Calu3 (cell line): Measurements from ENCODE around the gene STK16. TPM values are rescaled to one million over a fixed set of nuclear protein-coding genes. Genes with fewer than 3 reads are reported as not detected.

Experiments used
- BruUV-seq: library from RNA; stranded (reverse); fragments of 400-500 nt; replicated peaks from 2 replicates; lab custom pipeline; 2021; lab: Mats Ljungman, UMichigan
- CTCF ChIA-PET: fragments of 300-600 bp; sonication (Branson Sonifier 250); formaldehyde crosslinking; loops from one replicate; lab custom pipeline; 2022; ENCODE audit warnings: antibody characterized with exemption; lab: Charles Lee
- DNase-seq: peaks from one replicate; pipeline ENCODE4 v3.0.0; 2022
- H3K27ac Mint-ChIP-seq: one replicate; pipeline ENCODE4 v1.8.0; 2022; ENCODE audit warnings: mixed read lengths; ENCODE audit not compliant: unreplicated experiment
- H3K27me3 Mint-ChIP-seq: one replicate; pipeline ENCODE4 v1.8.0; 2022; ENCODE audit warnings: mixed read lengths; ENCODE audit not compliant: unreplicated experiment
- H3K36me3 Mint-ChIP-seq: one replicate; pipeline ENCODE4 v1.8.0; 2022; ENCODE audit warnings: mild to moderate bottlenecking, moderate library complexity, mixed read lengths; ENCODE audit not compliant: insufficient read depth, unreplicated experiment
- H3K4me1 Mint-ChIP-seq: one replicate; pipeline ENCODE4 v1.8.0; 2022; ENCODE audit warnings: mild to moderate bottlenecking, low read depth, mixed read lengths; ENCODE audit not compliant: unreplicated experiment
- H3K4me3 Mint-ChIP-seq: one replicate; pipeline ENCODE4 v1.8.0; 2022; ENCODE audit warnings: mild to moderate bottlenecking, low read depth, moderate library complexity, mixed read lengths; ENCODE audit not compliant: unreplicated experiment
- H3K9me3 Mint-ChIP-seq: one replicate; pipeline ENCODE4 v1.8.0; 2022; ENCODE audit warnings: low read depth, mixed read lengths; ENCODE audit not compliant: unreplicated experiment
- intact Hi-C: fragments of 100-400 bp; cut with micrococcal nuclease; formaldehyde crosslinking; loops from one replicate; pipeline ENCODE4 v1.10.0; 2022; ENCODE audit not compliant: unreplicated experiment
- total RNA-seq: library from RNA; stranded (reverse); gene quantifications from 2 replicates; pipeline ENCODE4 v1.2.3, GENCODE V29; 2022
- TF ChIP-seq, protein P1 (sequence below): fragments of 200-600 bp; IDR thresholded peaks from one replicate; pipeline ENCODE4 v1.8.0; 2022; ENCODE audit warnings: antibody characterized with exemption; ENCODE audit not compliant: unreplicated experiment

STK16 gene
- total RNA-seq, 1 experiment from 2014 or later: 26.7 TPM

DNA sequence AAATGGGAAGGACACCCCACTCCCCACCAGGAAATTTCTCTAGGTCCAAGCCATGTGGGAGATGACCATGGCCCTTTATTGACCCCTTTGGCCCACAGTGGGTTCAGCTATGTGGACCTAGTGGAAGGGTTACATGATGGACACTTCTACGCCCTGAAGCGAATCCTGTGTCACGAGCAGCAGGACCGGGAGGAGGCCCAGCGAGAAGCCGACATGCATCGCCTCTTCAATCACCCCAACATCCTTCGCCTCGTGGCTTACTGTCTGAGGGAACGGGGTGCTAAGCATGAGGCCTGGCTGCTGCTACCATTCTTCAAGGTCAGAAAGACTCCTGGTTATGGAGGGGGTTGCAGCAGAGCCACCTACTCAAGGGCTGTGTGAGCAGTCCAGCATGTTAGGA is 1.3 kb downstream of the STK16 start:
- CTCF ChIA-PET: interaction anchor here (1.0 kb wide), 1 partner anchor 32 kb away, joined by 3 read pairs; the partner anchor contains the start of gene DNAJB2
- no peak for DNase-seq
- Mint-ChIP-seq H3K9me3 (no peaks in the 10 kb centered on the region), H3K4me3 (peak overlapping the region; percentile 79), H3K27ac (no peak overlapping the region), H3K36me3 (peaks cover 50% of the 10 kb centered on the region), H3K4me1 (peaks cover 34% of the 10 kb centered on the region), H3K27me3 (no peaks in the 10 kb centered on the region)
- intact Hi-C loops: no loop called here
- BruUV-seq: no TSS peak
- TF ChIP-seq, protein P1, sequence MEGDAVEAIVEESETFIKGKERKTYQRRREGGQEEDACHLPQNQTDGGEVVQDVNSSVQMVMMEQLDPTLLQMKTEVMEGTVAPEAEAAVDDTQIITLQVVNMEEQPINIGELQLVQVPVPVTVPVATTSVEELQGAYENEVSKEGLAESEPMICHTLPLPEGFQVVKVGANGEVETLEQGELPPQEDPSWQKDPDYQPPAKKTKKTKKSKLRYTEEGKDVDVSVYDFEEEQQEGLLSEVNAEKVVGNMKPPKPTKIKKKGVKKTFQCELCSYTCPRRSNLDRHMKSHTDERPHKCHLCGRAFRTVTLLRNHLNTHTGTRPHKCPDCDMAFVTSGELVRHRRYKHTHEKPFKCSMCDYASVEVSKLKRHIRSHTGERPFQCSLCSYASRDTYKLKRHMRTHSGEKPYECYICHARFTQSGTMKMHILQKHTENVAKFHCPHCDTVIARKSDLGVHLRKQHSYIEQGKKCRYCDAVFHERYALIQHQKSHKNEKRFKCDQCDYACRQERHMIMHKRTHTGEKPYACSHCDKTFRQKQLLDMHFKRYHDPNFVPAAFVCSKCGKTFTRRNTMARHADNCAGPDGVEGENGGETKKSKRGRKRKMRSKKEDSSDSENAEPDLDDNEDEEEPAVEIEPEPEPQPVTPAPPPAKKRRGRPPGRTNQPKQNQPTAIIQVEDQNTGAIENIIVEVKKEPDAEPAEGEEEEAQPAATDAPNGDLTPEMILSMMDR: no peak

DNA sequence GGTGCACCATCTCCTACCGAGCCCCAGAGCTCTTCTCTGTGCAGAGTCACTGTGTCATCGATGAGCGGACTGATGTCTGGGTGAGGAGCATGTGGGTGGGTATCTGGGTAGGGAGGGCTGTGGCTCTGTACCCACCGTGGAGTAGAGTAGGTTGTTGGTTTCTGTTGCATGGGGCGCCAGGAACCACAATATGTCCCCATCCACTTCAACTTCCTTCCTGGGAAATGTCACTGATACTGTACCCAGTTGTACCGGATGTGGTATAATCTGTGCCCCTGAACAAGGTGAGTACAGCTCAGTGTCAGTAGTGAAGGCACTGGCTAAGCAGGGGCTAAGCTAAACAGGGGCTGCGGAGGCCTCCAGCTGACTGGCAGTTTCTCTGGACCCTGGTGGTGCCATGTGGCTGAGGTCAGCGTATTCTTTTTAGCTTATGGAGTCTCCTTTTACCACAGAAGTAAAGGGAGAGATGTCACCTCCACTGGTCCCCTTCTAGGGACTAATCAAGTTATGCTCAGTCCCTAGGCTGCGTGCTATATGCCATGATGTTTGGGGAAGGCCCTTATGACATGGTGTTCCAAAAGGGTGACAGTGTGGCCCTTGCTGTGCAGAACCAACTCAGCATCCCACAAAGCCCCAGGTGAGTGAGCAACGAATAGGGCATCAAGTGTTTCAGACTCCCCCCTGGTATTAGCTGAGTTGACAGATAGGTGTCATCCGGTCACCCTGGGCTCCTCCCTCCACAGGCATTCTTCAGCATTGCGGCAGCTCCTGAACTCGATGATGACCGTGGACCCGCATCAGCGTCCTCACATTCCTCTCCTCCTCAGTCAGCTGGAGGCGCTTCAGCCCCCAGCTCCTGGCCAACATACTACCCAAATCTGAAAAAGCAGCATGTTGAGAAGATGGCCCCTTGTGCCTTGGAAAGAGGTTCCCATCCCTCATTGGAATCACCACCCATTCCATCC is 2.7 kb downstream of the STK16 start:
- H3K27ac Mint-ChIP-seq: peak overlapping the region; percentile 96
- intact Hi-C loops: no loop called here
- TF ChIP-seq, protein P1: no peak
- no peak for DNase-seq
- peak overlapping the region; percentile 54 for H3K4me3 Mint-ChIP-seq
- H3K27me3 Mint-ChIP-seq: no peaks in the 10 kb centered on the region
- H3K4me1 Mint-ChIP-seq: peaks cover 48% of the 10 kb centered on the region
- peaks cover 62% of the 10 kb centered on the region for H3K36me3 Mint-ChIP-seq
- H3K9me3 Mint-ChIP-seq: no peaks in the 10 kb centered on the region
- CTCF ChIA-PET: interaction anchor here (2.2 to 2.6 kb wide), 2 partner anchors 31 to 47 kb away, joined by 16 to 26 read pairs; partner anchors contain the start of gene DNAJB2
- BruUV-seq: no TSS peak

DNA sequence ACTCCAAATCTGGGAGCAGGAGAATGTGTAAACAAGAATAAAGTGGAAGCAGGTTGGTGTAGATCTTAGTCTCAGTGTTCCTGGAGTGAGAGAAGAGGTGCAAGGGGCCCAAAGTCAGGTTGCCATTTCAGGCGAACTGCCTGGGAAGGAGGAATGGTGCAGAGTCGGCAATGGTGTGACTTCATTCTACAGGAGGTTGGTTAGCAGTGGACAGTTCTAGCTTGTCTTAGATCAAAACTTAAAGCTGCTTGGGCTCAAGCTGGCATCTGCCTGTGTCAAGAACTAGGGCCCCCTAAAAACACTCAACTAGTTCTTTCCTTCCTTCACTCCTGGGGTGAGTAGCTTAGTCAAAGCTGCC is 3.5 kb downstream of the STK16 start:
- H3K4me1 Mint-ChIP-seq: peaks cover 48% of the 10 kb centered on the region

More for the DNA sequence above, 3.5 kb downstream of the STK16 start:
- Mint-ChIP-seq H3K9me3 (no peaks in the 10 kb centered on the region), H3K4me3 (peak overlapping the region; percentile 54), H3K27me3 (no peaks in the 10 kb centered on the region), H3K27ac (peak overlapping the region; percentile 96), H3K36me3 (peaks cover 71% of the 10 kb centered on the region)
- TF ChIP-seq, protein P1: no peak
- intact Hi-C loops: loop anchor here (1.0 kb wide), 1 partner anchor 30 kb away; the partner anchor contains the start of gene DNAJB2
- no TSS peak for BruUV-seq
- CTCF ChIA-PET: interaction anchor here (0.7 to 2.6 kb wide), 6 partner anchors 19 to 139 kb away, joined by 3 to 26 read pairs (median 5); partner anchors contain the start of genes ANKZF1, ATG9A, DNAJB2 and DNPEP
- DNase-seq: no peak
